SK-N-SH (cell line): Measurements from ENCODE around the gene KCNJ15. TPM values are rescaled to one million over a fixed set of nuclear protein-coding genes. Genes with fewer than 3 reads are reported as not detected.
A peak's percentile ranks its signal among the peaks of the same experiment; 100 is the strongest.
"Not testable (repeated sequence)": the region's sequence is repeated elsewhere in the genome, so short reads cannot be mapped to it uniquely, and the experiment has no call there.

Experiments
- CTCF ChIA-PET: fragments of 300-600, 350-600 bp; formaldehyde crosslinking; extraction: SDS; loops from one replicate; lab custom pipeline; 2021; lab: Yijun Ruan, JAX
- POLR2A ChIA-PET: fragments of 350-600 bp; sonication (Branson Sonifier 250); formaldehyde crosslinking; extraction: SDS; loops from one replicate; lab custom pipeline; 2020; ENCODE audit warnings: antibody characterized with exemption, inconsistent platforms; lab: Yijun Ruan, JAX
- DNase-seq: peaks from one replicate; pipeline ENCODE4 v3.0.0; 2012
- H2AFZ ChIP-seq: fragments of 200-600 bp; sonication (generic); 2 replicates; pipeline ENCODE4 v1.8.1; 2016; ENCODE audit warnings: antibody characterized with exemption, mild to moderate bottlenecking, low read depth
- H3F3A ChIP-seq: fragments of 200-600 bp; sonication (generic); replicated peaks from 2 replicates; pipeline ENCODE3; 2016; ENCODE audit warnings: antibody characterized with exemption, mild to moderate bottlenecking; ENCODE audit not compliant: insufficient read depth
- H3K27ac ChIP-seq, 2 experiments: fragments of 200-500 bp in 1 of 2; fragments of 200-600 bp in 1 of 2; sonication (Bioruptor generic) in 1 of 2; sonication (generic), shearing (Covaris generic) in 1 of 2; 2 replicates each; pipeline versions ENCODE4 v1.5.1 to v1.6.1; 2014 to 2016; ENCODE audit warnings: low read depth in 2 of 2, inconsistent platforms in 1 of 2, low read length in 1 of 2, mild to moderate bottlenecking in 1 of 2, mixed read lengths in 1 of 2
- H3K27me3 ChIP-seq: fragments of 200-600 bp; sonication (generic), shearing (Covaris generic); 2 replicates; pipeline ENCODE4 v1.6.1; 2016; ENCODE audit warnings: mixed run types; ENCODE audit not compliant: insufficient read depth
- H3K36me3 ChIP-seq, 2 experiments: fragments of 200-500 bp in 1 of 2; fragments of 200-600 bp in 1 of 2; sonication (Bioruptor generic) in 1 of 2; sonication (generic) in 1 of 2; replicated peaks in 1 of 2; 2 replicates each; pipeline versions ENCODE3 to v1.5.1; 2014 to 2016; ENCODE audit warnings: low read length in 1 of 2, mild to moderate bottlenecking in 1 of 2; ENCODE audit not compliant: insufficient read depth in 2 of 2, control insufficient read depth in 1 of 2
- H3K4me1 ChIP-seq, 2 experiments: fragments of 200-500 bp in 1 of 2; fragments of 200-600 bp in 1 of 2; sonication (Bioruptor generic) in 1 of 2; sonication (generic), shearing (Covaris generic) in 1 of 2; 2 replicates each; pipeline versions ENCODE4 v1.5.1 to v1.6.1; 2014 to 2016; ENCODE audit warnings: low read depth in 1 of 2, low read length in 1 of 2, mixed run types in 1 of 2; ENCODE audit not compliant: insufficient read depth in 2 of 2, control insufficient read depth in 1 of 2
- H3K4me2 ChIP-seq: fragments of 200-600 bp; sonication (generic), shearing (Covaris generic); 2 replicates; pipeline ENCODE4 v1.6.1; 2017; ENCODE audit warnings: mixed run types
- H3K4me3 ChIP-seq, 2 experiments: fragments of 200-500 bp in 1 of 2; fragments of 200-600 bp in 1 of 2; sonication (Bioruptor generic) in 1 of 2; sonication (generic), shearing (Covaris generic) in 1 of 2; 2 replicates each; pipeline versions ENCODE4 v1.5.1 to v1.8.1; 2014 to 2016; ENCODE audit warnings: low read depth in 2 of 2, inconsistent platforms in 1 of 2, low read length in 1 of 2, mild to moderate bottlenecking in 1 of 2, mixed read lengths in 1 of 2, moderate library complexity in 1 of 2
- H3K79me2 ChIP-seq: fragments of 200-600 bp; sonication (generic); 2 replicates; pipeline ENCODE4 v1.8.1; 2017; ENCODE audit warnings: mild to moderate bottlenecking; ENCODE audit not compliant: insufficient read depth
- H3K9ac ChIP-seq: fragments of 200-600 bp; sonication (generic); 2 replicates; pipeline ENCODE4 v1.6.1; 2017; ENCODE audit warnings: mixed run types
- H3K9me2 ChIP-seq: fragments of 200-600 bp; sonication (generic); 2 replicates; pipeline ENCODE4 v1.6.1; 2017; ENCODE audit warnings: mixed run types
- H3K9me3 ChIP-seq: fragments of 200-600 bp; sonication (generic); 2 replicates; pipeline ENCODE4 v1.6.1; 2017; ENCODE audit warnings: mixed run types, mild to moderate bottlenecking, moderate library complexity
- H4K20me1 ChIP-seq: fragments of 200-600 bp; sonication (generic); 2 replicates; pipeline ENCODE4 v1.6.1; 2017; ENCODE audit warnings: mild to moderate bottlenecking, mixed run types; ENCODE audit not compliant: insufficient read depth
- CHD2 ChIP-seq: fragments of 150-350 bp; IDR thresholded peaks from 2 replicates; pipeline ENCODE4 v1.6.1; 2018; ENCODE audit warnings: low read length; ENCODE audit not compliant: partially characterized antibody
- CTCF ChIP-seq: fragments of 200-600 bp; sonication (generic); IDR thresholded peaks from 2 replicates; pipeline ENCODE4 v1.6.1; 2017; ENCODE audit warnings: antibody characterized with exemption, mild to moderate bottlenecking, moderate library complexity
- EP300 ChIP-seq, 2 experiments: IDR thresholded peaks; 2 replicates each; pipeline versions ENCODE4 v1.4.0 to v1.6.1; 2012; ENCODE audit warnings: borderline replicate concordance in 1 of 2, low read depth in 1 of 2, low read length in 1 of 2
- FOXM1 ChIP-seq: IDR thresholded peaks from 2 replicates; pipeline ENCODE4 v1.4.0; 2012; ENCODE audit warnings: low read depth, mild to moderate bottlenecking
- GATA2 ChIP-seq: sonication (generic); formaldehyde crosslinking; IDR thresholded peaks from 2 replicates; pipeline ENCODE4 v1.5.0; 2020; ENCODE audit warnings: mild to moderate bottlenecking, missing genetic modification reagents
- IRF3 ChIP-seq: fragments of 150-350 bp; IDR thresholded peaks from 2 replicates; pipeline ENCODE4 v1.6.1; 2016; ENCODE audit warnings: mild to moderate bottlenecking, low read depth, low read length
- MAX ChIP-seq: IDR thresholded peaks from 2 replicates; pipeline ENCODE4 v1.4.0; 2012; ENCODE audit warnings: low read depth
- NFIC ChIP-seq: IDR thresholded peaks from 2 replicates; pipeline ENCODE4 v1.4.0; 2012; ENCODE audit warnings: borderline replicate concordance
- RAD21 ChIP-seq: IDR thresholded peaks from 2 replicates; pipeline ENCODE4 v1.6.1; 2012; ENCODE audit warnings: mild to moderate bottlenecking, low read length
- RCOR1 ChIP-seq: fragments of 150-350 bp; IDR thresholded peaks from 2 replicates; pipeline ENCODE4 v1.6.1; 2017; ENCODE audit warnings: antibody characterized with exemption, low read length
- RXRA ChIP-seq: IDR thresholded peaks from 2 replicates; pipeline ENCODE4 v1.4.0; 2012; ENCODE audit warnings: low read depth, mild to moderate bottlenecking, borderline replicate concordance
- SIN3A ChIP-seq: IDR thresholded peaks from 2 replicates; pipeline ENCODE4 v1.6.1; 2012; ENCODE audit warnings: low read depth, mild to moderate bottlenecking, low read length, moderate library complexity, borderline replicate concordance
- USF1 ChIP-seq: IDR thresholded peaks from 2 replicates; pipeline ENCODE4 v1.4.0; 2012; ENCODE audit warnings: low read depth, borderline replicate concordance
- ZBTB33 ChIP-seq: IDR thresholded peaks from 2 replicates; pipeline ENCODE4 v1.4.0; 2012; ENCODE audit warnings: low read depth, borderline replicate concordance
- WGBS: methylation state at CpG from one replicate; pipeline ENCODE4 v1.1.6; 2017; ENCODE audit warnings: low lambda C conversion rate; 5-methylcytosine and 5-hydroxymethylcytosine counted together
- polyA plus RNA-seq, 3 experiments: library from polyadenylated mRNA; depleted of rRNA; stranded (reverse); fragments of >200 nt; gene quantifications; 2 replicates each; pipeline ENCODE4 v1.2.3, GENCODE V29; 2012

Gene KCNJ15
- polyA plus RNA-seq, 1 of the 3 experiments (the other 2 are of a cell fraction) = 0.03 TPM

- DNase-seq, H3K27ac ChIP-seq, H3K9ac ChIP-seq, H3K36me3 ChIP-seq, H3K4me3 ChIP-seq, H3K9me3 ChIP-seq, H3K9me2 ChIP-seq, H3K4me2 ChIP-seq, POLR2A ChIA-PET, H4K20me1 ChIP-seq, H3F3A ChIP-seq, H3K79me2 ChIP-seq, H3K4me1 ChIP-seq, H2AFZ ChIP-seq, H3K27me3 ChIP-seq: not testable (repeated sequence)
- CTCF ChIA-PET = interaction anchor here (2.7 kb wide), 1 partner anchor 16 kb away, joined by 8 read pairs; no protein-coding TSS in a partner anchor
- 66% methylated on average over 9 of the region's 9 CpGs for WGBS
Observed at GRCh38 chr21:38235251-38235650, 21.5 kb upstream of the KCNJ15 start.

- Histone ChIP-seq H3F3A (no peaks in the 10 kb centered on the region), H3K9me3 (no peaks in the 10 kb centered on the region; the same call in none of the 2 replicates), H3K36me3 (no peaks in the 10 kb centered on the region), H3K4me1 (no peaks in the 10 kb centered on the region), H3K27me3 (no peaks in the 10 kb centered on the region), H3K9me2 (no peaks in the 10 kb centered on the region), H3K79me2 (no peaks in the 10 kb centered on the region), H3K9ac (no peak overlapping the region), H4K20me1 (no peaks in the 10 kb centered on the region), H2AFZ (no peak overlapping the region), H3K27ac (no peak overlapping the region), H3K4me3 (no peak overlapping the region), H3K4me2 (no peak overlapping the region)
- DNase-seq = no peak
- ChIA-PET POLR2A (no interaction called here), CTCF (interaction anchor here (1.0 to 2.7 kb wide), 3 partner anchors 13 to 120 kb away, joined by 3 to 8 read pairs (median 5); no protein-coding TSS in a partner anchor)
- TF ChIP-seq RCOR1 = no peak
- peak; percentile 40 for TF ChIP-seq CTCF
- WGBS = 57% methylated on average over 2 of the region's 2 CpGs
Observed at GRCh38 chr21:38236232-38236631, 20.6 kb upstream of the KCNJ15 start.

- no peak for DNase-seq
- POLR2A ChIA-PET = no interaction called here
- H3K4me1 ChIP-seq = no peaks in the 10 kb centered on the region; a peak in 1 of 4 replicates
- H3K27me3 ChIP-seq = no peaks in the 10 kb centered on the region
- H3K36me3 ChIP-seq = no peaks in the 10 kb centered on the region
- H2AFZ ChIP-seq = no peak overlapping the region
- H4K20me1 ChIP-seq = no peaks in the 10 kb centered on the region
- CTCF ChIA-PET = interaction anchor here (1.0 kb wide), 1 partner anchor 48 kb away, joined by 3 read pairs; no protein-coding TSS in a partner anchor
- no peak overlapping the region for H3K9ac ChIP-seq
- H3K4me3 ChIP-seq = no peak overlapping the region
- no peaks in the 10 kb centered on the region for H3K79me2 ChIP-seq
- TF ChIP-seq EP300 (IDR thresholded peaks at IDR 0.05; ENCODE audit: borderline replicate concordance in 1 of 2, low read depth in 1 of 2, low read length in 1 of 2) = no peak
- TF ChIP-seq ZBTB33 = no peak
- TF ChIP-seq CHD2 = no peak
- TF ChIP-seq USF1 = no peak
- no peak for TF ChIP-seq RXRA
- TF ChIP-seq NFIC = no peak
- no peak for TF ChIP-seq RAD21
- TF ChIP-seq MAX = no peak
- TF ChIP-seq SIN3A = no peak
- TF ChIP-seq FOXM1 = no peak
- TF ChIP-seq IRF3 = no peak
- TF ChIP-seq GATA2 (CRISPR knock-in tag) = no peak
- no peak overlapping the region for H3K4me2 ChIP-seq
- H3F3A ChIP-seq = peaks cover 12% of the 10 kb centered on the region
- WGBS = 61% methylated on average over 4 of the region's 4 CpGs
- H3K27ac ChIP-seq = no peak overlapping the region
- H3K9me2 ChIP-seq = no peaks in the 10 kb centered on the region
- H3K9me3 ChIP-seq = no peaks in the 10 kb centered on the region
Observed at GRCh38 chr21:38239672-38240071, 17.1 kb upstream of the KCNJ15 start.
